NCI-H510A (cell line): ENCODE results near the gene WDR5.
"Not testable (repeated sequence)": the region's sequence is repeated elsewhere in the genome, so short reads cannot be mapped to it uniquely, and the experiment has no call there.

ENCODE experiments used
- DNase-seq: peaks from one replicate; lab custom pipeline; 2025; lab: John Stamatoyannopoulos, UW

The WDR5 gene

DNA sequence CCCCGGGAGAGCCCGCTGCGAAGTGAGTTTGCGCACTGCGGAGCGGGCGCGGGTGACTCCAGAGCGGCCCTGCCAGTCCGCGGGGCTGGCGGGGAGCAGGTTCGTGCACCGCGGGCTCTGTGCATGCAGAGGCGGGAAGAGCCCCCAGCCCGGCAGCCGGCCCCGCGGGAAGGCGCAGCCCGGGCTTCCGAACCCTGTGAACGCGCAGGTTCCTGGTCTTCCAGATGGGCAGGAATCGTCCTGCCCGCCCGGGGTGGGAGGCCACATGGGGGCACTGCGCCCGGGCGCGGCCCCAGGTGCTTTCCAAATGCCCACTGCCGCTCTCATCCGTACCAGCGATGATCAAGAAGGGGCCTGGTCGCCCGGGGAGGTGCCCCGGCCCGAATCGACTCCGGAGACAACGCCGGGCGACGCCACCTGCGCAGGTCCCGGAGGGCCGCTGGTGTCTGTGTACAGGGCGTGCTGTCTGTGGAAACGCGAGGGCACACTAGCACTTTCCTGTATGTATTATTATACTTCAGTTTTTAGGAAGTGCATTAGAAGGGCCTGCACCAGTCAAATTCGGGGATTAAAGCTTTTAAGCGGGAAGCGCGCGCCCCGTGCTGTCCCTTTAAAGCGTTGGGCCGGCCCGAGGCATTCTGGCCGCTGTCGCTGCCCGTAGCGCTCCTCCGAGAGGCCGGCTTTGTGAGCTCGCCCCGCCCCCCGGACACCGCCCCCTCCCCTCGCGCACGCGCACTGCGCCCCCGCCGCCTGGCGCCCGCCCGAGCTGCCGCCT is at the start of gene WDR5:
TSS of gene WDR5 (plus strand) at position 740 of the 775 bp plus-strand sequence. CDS start 3,796 bp downstream, outside the sequence.
- DNase-seq: peak; percentile 81

DNA sequence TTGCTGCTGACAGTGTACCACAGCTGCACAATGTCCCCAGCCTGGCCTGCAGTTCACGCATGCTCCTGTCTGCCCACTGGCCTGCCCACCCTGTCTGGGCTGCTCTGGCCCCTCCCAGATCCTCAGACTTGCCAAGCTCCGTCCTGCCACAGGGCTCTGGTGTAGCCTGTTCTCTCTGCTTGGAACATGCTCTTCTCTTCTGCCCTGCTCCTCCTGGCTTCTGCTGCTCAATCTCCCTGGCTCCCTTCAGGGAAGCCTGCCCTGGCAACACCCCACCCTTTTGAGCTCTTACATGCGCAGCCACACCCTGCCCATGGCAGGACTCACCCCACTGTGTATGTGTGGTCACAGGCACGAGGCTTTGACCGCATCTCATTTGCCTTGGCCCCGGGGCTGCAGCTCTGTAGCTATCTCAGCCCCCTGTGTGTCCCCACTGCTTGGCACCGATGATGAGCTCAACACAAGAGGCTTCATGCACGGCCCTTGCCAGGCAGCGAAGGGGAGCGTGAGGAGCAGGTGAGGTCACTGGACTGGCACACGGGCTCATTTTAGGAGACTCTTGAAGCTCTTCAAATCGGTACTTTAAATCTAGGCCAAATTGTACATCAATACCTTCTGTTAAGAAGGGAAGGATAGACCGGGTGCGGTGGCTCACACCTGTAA is 47.7 kb upstream of the WDR5 start:
- no peak for DNase-seq

DNA sequence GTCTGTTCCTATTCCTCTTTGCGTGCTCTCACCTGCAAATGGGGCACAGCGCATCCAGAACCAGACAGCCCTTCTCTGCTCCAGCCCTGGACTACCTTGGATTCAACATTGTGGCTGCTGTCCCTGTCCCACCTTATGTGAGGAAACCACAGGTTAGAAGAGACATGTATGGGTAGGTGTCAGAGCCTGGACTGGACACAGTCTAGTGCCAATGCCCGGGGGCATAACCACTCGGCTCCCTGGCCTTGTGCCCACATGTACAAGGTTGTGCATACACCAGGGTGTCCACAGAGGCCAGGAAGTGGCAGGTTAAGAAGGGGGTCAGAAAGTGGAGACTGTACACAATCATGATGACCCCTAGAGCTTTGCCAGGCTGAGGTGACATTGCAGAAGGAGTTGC is 45.9 kb upstream of the WDR5 start:
- no peak for DNase-seq

DNA sequence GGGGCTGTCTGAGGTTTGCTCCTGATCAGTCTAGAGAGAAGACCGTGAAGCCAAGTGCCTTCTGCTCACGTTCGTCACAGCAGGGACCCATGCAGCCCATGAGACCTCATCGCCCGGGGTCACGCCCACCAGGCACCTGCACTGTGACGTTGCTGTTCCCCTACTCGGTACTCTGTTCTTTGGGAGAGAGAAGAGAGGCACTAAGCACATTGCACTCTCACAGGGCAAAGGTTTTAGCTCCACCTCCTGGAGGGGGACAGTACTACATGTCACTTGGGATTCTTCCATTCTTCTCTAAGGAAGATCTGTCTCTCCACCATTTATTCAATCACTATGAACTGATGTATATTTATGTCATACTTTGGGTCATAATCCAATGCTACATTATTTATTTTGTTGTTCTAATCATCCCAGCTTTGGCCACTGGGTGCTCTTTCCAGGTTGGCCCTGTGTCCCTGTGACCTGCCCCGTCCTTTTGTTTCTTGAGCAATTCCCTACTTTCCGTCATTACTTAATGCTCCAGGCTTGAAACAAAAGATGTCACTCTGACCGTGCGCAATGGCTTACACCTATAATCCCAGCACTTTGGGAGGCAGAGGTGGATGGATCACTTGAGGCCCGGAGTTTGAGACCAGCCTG is 36.6 kb upstream of the WDR5 start:
- no peak for DNase-seq

DNA sequence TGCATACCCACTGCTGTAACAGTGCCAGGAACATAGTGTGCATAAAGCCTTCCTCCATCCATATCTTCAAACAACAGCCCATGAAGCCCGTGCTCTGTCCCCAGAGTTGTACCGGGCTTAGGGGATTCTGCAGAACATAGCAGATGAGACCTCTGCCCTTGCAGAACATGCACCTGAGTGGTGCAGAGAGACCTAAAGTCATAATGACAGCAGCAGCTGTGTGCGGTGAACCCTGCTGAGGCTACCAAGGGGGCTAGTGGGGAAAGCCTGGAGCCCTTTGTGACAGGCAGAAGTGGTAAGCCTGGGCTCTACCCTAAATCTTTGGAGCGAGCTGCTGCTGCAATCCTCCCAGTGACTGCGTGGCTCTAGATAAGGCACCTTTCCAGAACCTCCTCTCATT is 35.8 kb upstream of the WDR5 start:
- no peak for DNase-seq

DNA sequence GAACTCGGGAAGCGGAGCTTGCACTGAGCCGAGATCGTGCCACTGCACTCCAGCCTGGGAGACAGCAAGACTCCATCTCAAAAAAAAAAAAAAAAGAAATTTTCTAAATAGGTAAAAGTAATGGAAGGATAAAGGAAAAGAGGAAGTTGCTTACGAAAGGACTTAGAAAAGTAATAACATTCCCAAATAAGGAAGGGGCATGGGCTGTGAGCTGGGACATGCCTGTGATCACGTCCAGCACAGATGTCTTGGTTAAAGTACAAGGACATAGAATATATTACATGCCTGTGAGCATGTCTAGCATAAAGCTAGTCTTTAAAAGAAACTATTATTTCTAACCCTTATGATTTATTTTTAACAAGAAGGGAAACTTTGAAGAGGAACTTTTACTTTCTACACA is 34.7 kb upstream of the WDR5 start:
- DNase-seq: not testable (repeated sequence)

DNA sequence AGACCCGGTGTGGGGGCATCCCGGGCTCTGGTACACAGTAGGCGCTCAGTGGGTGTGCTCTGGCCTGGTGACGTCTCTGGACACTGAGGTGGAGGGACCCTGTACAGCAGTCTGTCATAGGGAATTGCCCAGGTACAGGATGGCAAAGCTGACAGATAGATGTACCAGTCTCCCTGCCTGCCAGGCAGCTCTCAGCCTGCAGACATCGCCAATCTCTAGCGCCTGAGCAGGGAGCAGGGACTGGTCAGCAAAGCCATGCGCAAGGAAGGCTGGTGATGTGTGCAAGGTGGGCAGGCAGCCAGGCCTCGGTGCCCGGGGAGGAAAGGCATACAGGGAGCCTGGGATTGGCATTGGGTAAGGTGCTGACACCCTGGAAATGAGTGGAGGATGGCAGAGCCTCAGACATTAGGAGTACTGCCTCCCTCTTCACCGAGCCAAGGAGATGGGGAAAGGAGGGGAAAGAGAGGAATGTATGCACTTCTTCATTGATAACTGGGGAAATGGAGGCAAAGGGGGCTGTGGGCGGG is 34.2 kb upstream of the WDR5 start:
- no peak for DNase-seq

DNA sequence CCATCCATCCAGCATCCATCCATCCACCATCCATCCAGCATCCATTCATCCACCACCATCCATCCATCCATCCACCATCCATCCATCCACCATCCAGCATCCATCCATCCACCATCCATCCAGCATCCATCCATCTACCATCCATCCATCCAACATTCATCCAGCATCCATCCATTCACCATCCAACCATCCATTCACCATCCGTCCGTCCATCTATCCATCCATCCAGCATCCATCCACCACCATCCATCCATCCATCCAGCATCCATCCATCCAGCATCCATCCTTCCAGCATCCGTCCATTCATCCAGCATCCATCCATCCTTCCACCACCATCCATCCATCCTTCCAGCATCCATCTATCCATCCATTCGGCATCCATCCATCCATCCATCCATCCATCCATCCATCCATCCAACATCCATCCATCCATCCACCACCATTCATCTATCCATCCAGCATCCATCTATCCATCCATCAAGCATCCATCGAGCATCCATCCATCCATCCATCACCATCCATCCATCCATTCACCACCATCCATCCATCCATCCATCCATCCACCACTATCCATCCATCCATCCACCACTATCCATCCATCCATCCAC is 32.4 kb upstream of the WDR5 start:
- DNase-seq: no peak

DNA sequence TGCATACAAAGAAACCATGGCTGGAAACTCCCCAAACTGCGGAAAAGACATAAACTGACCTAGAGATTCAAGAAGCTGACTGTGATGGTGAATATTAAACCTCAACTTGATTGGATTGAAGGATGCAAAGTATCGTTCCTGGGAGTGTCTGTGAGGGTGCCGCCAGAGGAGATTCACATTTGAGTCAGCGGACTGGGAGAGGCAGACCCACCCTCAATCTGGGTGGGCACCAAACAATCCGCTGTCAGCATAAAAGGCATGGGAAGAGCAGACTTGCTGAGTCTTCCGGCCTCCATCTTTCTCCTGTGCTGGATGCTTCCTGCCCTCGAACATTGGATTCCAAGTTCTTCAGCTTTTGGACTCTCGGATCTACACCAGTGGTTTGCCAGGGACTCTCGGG is 24.8 kb upstream of the WDR5 start:
- DNase-seq: no peak

DNA sequence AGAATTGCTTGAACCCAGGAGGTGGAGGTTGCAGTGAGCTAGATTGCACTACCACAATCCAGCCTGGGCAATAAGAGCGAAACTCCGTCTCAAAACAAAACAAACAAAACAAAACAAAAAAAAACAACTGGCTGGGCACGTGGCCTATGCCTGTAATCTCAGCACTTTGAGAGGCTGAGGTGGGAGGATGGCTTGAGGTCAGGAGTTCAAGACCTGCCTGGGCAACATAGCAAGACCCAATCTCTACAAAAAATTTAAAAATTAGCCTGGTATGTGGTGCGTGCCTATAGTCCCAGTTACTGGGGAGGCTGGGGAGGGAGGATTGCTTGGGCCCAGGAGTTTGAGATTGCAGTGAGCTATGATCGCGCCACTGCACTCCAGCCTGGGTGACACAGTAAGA is 23.3 kb upstream of the WDR5 start:
- no peak for DNase-seq

DNA sequence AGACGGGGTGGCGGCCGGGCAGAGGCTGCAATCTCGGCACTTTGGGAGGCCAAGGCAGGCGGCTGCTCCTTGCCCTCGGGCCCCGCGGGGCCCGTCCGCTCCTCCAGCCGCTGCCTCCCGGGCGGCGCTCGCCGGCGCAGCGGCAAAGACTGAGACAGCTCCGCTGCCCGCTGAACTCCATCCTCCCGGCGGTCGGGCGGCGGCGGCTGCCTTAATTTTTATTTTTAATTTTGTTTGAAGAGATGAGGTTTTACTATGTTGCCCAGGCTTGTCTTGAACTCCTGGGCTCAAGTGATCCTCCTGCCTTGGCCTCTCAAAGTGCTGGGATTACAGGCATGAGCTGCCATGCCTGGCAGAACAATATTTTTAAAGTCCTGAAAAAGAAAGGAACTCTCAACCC is 16.9 kb upstream of the WDR5 start:
- DNase-seq: not testable (repeated sequence)

DNA sequence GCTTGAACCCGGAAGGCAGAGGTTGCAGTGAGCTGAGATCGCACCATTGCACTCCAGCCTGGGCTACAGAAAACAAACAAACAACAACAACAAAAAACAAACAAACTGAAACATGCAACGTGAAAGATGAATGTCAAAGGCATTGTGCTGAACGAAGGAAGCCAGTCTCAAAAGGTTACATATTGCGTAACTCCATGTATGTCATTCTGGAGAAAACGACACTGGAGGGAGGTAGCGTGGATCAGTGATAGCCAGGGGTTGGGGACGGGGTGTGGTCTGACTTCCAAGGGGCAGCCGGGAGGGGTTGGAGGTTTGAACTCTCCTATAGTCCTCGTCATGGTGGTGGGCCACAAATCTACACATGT is 12.1 kb upstream of the WDR5 start:
- no peak for DNase-seq

DNA sequence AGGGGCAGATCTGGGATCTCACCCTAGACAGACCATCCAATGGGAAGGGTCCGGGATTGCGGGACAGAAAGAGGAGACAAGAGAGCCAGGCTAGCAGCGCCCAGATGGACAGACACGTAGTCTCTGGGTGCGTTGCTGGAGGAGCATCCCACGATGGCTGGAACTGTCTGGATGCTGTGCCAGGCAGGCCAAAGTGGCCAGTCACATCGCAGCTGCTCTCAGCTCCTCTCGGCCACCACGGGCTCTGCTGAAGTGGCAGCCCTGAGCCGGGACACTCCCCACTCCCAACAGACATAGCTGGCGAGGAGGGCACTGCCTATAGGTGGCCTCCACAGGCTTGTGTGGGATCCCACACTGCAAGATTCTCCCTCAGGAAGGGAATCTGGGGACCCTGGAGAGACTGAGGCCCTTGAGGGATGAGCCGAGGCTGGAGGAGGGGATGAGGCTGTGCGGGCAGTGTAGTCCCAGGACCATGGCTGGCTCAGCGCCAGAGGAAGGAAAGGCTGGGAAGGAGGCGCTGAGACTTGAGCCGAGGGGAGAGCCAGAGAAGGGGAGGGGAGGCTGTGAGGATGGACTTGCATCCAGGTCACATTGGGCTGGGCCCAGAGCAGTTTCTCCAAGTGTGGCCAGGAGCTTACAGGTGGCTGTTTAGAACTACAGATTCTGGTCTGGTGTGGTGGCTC is 10.3 kb upstream of the WDR5 start:
- no peak for DNase-seq

DNA sequence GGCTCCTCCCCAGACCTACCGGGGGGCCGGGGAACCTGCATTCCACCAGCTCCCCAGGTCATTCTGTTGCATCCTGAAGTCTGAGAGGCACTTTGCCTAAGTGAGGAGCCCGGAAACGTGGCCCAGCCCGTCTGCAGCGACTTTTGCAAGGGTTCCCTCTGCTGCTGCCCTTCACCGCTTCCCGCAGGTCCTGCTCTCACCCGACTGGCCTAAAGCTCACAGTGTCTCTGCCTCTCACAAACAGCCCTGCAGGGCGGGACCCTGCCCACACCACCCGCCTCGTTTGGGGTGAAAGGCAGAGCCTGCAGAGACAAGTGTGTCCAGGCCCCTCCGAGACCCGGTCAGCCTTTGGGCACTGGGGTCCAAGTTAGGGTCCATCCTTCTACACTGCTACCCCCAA is 9.5 kb upstream of the WDR5 start:
- DNase-seq: no peak

DNA sequence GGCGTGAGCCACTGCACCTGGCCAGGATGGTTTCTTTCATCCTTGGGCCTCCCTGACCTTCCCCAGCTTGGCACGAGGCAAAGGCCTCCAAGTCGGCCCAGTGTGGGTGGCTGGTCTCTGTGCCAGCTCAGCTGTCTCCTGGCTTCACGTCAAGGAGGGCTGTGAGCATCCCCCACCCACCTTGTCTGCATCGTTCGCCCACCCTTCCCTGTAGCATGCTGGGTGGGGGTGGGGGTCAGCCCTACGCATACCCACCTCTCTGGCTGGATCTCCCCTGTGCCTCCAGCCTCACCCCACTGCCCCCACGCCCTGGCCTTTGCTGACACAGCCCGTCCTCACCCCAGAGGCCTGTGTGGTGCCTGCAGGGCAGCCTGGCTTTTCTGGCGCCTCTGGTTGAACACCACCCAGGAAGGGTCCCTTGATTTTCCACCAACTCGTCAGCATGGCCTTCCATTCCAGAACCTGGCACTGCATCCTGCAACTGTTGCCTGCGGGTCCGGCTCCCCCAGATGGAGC is 8.8 kb upstream of the WDR5 start:
- no peak for DNase-seq

DNA sequence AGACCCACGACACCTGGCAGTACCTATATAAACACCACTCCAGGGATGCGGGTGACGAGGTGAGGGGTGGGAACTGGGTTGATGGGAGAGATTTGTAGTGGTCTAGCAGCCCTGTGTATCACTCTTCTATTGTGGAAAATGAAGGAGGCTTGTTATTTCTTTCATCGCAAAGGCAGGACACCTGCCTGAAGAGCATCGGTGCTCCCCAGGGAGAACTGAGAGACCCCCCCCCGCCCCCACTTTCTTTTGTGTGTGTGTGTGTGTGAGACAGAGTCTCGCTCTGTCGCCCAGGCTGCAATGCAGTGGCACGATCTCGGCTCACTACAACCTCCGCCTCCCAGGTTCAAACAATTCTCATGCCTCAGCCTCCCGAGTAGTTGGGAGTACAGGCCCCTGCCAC is 8.3 kb upstream of the WDR5 start:
- DNase-seq: no peak

DNA sequence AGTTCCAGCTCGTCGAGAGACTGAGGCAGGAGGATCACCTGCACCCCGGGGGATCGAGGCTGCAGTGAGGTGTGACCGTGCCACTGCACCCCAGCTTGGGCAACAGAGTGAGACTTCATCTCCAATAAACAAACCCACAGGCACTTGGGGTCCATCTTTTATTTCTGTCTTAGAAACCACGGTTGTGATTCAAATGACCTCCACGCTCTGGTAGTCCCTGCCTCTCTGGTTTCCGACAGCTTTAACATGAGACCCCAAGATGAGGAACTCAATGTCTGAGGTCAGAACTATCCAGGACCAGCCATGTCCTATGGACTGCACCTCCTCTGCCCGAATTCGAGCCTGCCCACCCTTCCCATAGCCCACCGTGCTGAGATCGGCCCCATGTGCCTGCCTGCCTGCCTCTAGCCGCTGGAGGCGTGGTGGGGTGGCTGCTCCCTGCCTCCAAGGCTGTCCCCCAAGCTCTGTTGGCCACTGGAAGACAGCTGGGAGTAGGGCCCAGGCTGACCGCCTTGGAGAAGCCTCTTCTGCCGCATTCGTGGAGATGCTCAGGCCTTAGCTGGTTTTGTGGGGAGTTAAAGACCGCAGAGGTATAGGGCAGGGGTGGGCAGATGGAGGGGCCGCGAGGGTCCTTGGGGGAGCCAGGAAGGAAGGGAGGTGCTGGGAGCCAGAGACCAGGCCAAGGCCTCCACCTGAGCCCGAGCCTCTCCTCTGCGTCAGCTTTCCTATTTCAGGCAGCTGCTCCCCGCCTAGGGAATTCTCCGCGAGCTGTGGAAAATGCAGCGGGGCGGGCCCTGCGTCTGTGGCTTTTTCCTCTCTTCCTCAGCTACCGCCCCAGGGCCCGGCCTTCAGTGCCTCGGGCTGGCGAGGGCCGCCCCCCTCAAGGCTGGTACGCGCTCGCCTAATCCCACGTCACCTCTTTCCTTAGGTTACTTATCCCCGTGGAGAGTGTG is 6.9 kb upstream of the WDR5 start:
- no peak for DNase-seq

DNA sequence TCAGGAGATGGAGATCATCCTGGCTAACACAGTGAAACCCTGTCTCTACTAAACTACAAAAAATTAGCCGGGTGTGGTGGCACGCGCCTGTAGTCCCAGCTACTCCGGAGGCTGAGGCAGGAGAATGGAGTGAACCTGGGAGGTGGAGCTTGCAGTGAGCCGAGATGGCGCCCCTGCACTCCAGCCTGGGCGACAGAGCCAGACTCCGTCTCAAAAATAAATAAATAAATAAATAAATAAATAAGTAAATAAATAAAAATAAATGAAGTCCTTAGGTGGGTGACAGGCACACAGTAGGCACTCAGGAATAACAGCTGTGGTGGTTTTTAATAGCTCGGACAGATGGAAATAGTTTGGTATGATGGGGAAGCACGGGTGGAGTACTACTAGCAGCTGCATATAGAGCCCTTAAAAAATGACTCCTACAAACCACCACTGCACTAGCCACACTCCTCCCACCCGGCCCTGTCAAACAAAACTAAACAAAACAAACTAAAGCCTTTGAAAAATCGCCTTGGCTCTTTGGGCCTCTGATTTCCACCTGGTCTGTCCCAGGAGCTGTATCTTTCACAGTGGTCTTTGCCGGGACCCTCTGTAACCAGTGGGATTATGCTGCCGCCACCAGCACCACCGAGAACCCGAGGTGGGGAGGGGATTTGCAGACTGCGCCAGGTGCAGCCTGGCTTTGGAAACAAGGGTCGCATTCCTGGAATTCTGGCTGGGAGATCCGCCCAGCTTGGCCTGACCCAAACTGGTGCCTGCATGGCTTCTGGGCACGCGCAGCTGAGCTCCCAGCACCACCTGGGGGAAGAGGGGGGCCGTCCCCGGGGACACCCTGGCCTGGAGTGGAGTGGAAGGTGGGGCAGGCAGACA is 5.1 kb upstream of the WDR5 start:
- DNase-seq: peak; percentile 29

DNA sequence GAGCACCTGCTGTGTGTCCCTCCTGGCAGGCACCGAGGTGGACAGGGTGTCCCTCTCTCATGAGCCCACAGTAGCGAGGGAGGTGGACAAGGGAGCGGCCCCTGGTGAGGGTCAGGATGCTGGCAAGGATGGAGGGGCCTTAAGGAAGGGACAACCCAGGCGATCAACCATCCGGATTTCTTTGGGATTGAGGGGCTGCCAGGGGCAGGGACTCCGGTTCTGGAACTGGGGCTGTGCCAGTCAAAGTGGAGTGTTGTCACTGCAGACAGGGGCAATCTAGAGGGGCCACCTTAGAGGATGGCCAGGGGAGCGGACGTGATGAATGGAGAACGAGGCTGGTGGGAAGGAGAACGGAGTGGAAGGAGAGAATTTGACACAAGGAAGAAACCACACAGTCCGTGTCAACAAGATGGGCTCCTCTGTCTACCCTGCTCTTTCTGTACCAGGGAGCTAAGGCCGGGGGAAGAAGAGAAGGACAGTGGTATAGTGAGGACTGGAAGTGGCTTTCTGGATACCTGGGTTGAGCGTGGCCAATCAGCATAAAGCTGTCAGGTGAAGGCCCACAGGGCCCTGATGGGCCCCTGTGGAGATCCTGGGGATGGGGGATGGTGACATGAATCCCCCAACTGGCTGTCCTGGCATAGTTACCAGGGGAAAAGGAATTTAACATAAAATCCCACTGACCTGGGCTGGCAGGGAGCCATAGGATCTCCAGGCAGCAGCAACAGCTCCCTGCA is 4.2 kb upstream of the WDR5 start:
- no peak for DNase-seq
